ENCODE results near the gene CACNA1D. TPM values are rescaled to one million over a fixed set of nuclear protein-coding genes. Genes with fewer than 3 reads are reported as not detected.
A peak's percentile ranks its signal among the peaks of the same experiment; 100 is the strongest.

CACNA1D gene
- total RNA-seq, 2 donors from 2014 or later = 19.3 to 20.6 TPM

GRCh38 chr3:53715815-53716483 is 221.5 kb downstream of the CACNA1D start:
- intact Hi-C loops (cut with DNase I, micrococcal nuclease) = no loop called here
- no peak for ATAC-seq
- no peak for DNase-seq

- DNase-seq (no peak), ATAC-seq (no peak)
- intact Hi-C loops (cut with DNase I, micrococcal nuclease) = no loop called here
These were observed 222.6 kb downstream of the CACNA1D start for GRCh38 chr3:53716998-53717397.

GRCh38 chr3:53718462-53718861 is 224.1 kb downstream of the CACNA1D start:
- intact Hi-C loops (cut with DNase I, micrococcal nuclease) = no loop called here
- ATAC-seq = peak; percentile 62
- peak in 1 of 2 donors; percentile 16 for DNase-seq

GRCh38 chr3:53719796-53720195 is 225.4 kb downstream of the CACNA1D start:
- ATAC-seq (no peak), DNase-seq (no peak)
- intact Hi-C loops (cut with DNase I, micrococcal nuclease) = no loop called here

GRCh38 chr3:53721187-53722119 is 227.0 kb downstream of the CACNA1D start:
- intact Hi-C loops (cut with DNase I, micrococcal nuclease) = no loop called here
- ATAC-seq (no peak), DNase-seq (no peak)

- DNase-seq = no peak
- no peak for ATAC-seq
- intact Hi-C loops (cut with DNase I, micrococcal nuclease) = no loop called here
These were observed 230.2 kb downstream of the CACNA1D start for GRCh38 chr3:53724566-53724965.

GRCh38 chr3:53725387-53725995 is 231.1 kb downstream of the CACNA1D start:
- ATAC-seq = peak; percentile 90

GRCh38 chr3:53726643-53727042 is 232.2 kb downstream of the CACNA1D start:
- DNase-seq = no peak
- intact Hi-C loops (cut with DNase I, micrococcal nuclease) = no loop called here
- no peak for ATAC-seq

More at GRCh38 chr3:53725387-53725995, 231.1 kb downstream of the CACNA1D start:
- DNase-seq = no peak
- intact Hi-C loops (cut with DNase I, micrococcal nuclease) = no loop called here

GRCh38 chr3:53728606-53729005 is 234.2 kb downstream of the CACNA1D start:
- intact Hi-C loops (cut with DNase I, micrococcal nuclease) = no loop called here
- DNase-seq (no peak), ATAC-seq (no peak)

GRCh38 chr3:53729159-53729558 is 234.7 kb downstream of the CACNA1D start:
- intact Hi-C loops (cut with DNase I, micrococcal nuclease) = no loop called here
- no peak for ATAC-seq
- no peak for DNase-seq

GRCh38 chr3:53729618-53730017 is 235.2 kb downstream of the CACNA1D start:
- DNase-seq (no peak), ATAC-seq (peak; percentile 84)
- intact Hi-C loops (cut with DNase I, micrococcal nuclease) = no loop called here

- intact Hi-C loops (cut with DNase I, micrococcal nuclease) = no loop called here
- no peak for DNase-seq
- no peak for ATAC-seq
These were observed 236.2 kb downstream of the CACNA1D start for GRCh38 chr3:53730576-53730975.

GRCh38 chr3:53731934-53732624 is 237.7 kb downstream of the CACNA1D start:
- DNase-seq (no peak), ATAC-seq (no peak)
- intact Hi-C loops (cut with DNase I, micrococcal nuclease) = no loop called here

- ATAC-seq (no peak), DNase-seq (no peak)
- intact Hi-C loops (cut with DNase I, micrococcal nuclease) = no loop called here
These were observed 239.0 kb downstream of the CACNA1D start for GRCh38 chr3:53733446-53733845.

GRCh38 chr3:53739966-53740365 is 245.6 kb downstream of the CACNA1D start:
- no peak for DNase-seq
- intact Hi-C loops (cut with DNase I, micrococcal nuclease) = no loop called here
- ATAC-seq = no peak

- no peak for ATAC-seq
- no peak for DNase-seq
- intact Hi-C loops (cut with DNase I, micrococcal nuclease) = no loop called here
These were observed 246.5 kb downstream of the CACNA1D start for GRCh38 chr3:53740956-53741355.

GRCh38 chr3:53744351-53744750 is 249.9 kb downstream of the CACNA1D start:
- intact Hi-C loops (cut with DNase I, micrococcal nuclease) = no loop called here
- DNase-seq (peak; percentile 53 to 57), ATAC-seq (peak; percentile 99)

- intact Hi-C loops (cut with DNase I, micrococcal nuclease) = no loop called here
- no peak for ATAC-seq
- no peak for DNase-seq
These were observed 253.1 kb downstream of the CACNA1D start for GRCh38 chr3:53747559-53747958.

Data from left colon (tissue), 2 donors.